Activated T-cell treated with anti-CD3 and anti-CD28 coated beads, Interleukin-2, amount 50 U/mL, for 24 hours (primary cell): ENCODE results near the gene TTLL5.
A peak's percentile ranks its signal among the peaks of the same experiment; 100 is the strongest.

ENCODE experiments used
- DNase-seq: peaks from one replicate; pipeline ENCODE4 v3.0.0-alpha.2; 2020
- H3K27ac Mint-ChIP-seq: 2 replicates; pipeline ENCODE4 v1.8.0; 2020; ENCODE audit warnings: mild to moderate bottlenecking, mixed read lengths
- H3K27me3 Mint-ChIP-seq: 2 replicates; pipeline ENCODE4 v1.8.0; 2020; ENCODE audit warnings: mixed read lengths
- H3K36me3 Mint-ChIP-seq: 2 replicates; pipeline ENCODE4 v1.8.0; 2020; ENCODE audit warnings: low read depth, mixed read lengths
- H3K4me1 Mint-ChIP-seq: 2 replicates; pipeline ENCODE4 v1.8.0; 2020; ENCODE audit warnings: low read depth, mixed read lengths
- H3K4me3 Mint-ChIP-seq: 2 replicates; pipeline ENCODE4 v1.8.0; 2020; ENCODE audit warnings: mild to moderate bottlenecking, moderate library complexity, mixed read lengths
- H3K9me3 Mint-ChIP-seq: 2 replicates; pipeline ENCODE4 v1.8.0; 2020; ENCODE audit warnings: mixed read lengths

Gene TTLL5

GRCh38 chr14:75636100-75636692 is 24.9 kb upstream of the TTLL5 start:
- DNase-seq, result no peak

GRCh38 chr14:75640876-75641275 is 20.2 kb upstream of the TTLL5 start:
- H3K27ac Mint-ChIP-seq, result peak overlapping the region; percentile 5
- H3K4me3 Mint-ChIP-seq, result no peak overlapping the region

More at GRCh38 chr14:75636100-75636692, 24.9 kb upstream of the TTLL5 start:
- Mint-ChIP-seq H3K4me1 (no peaks in the 10 kb centered on the region), H3K9me3 (no peaks in the 10 kb centered on the region), H3K27me3 (no peaks in the 10 kb centered on the region), H3K4me3 (no peak overlapping the region), H3K27ac (no peak overlapping the region), H3K36me3 (peaks cover 14% of the 10 kb centered on the region)

GRCh38 chr14:75643985-75644384 is 17.1 kb upstream of the TTLL5 start:
- DNase-seq, result no peak
- Mint-ChIP-seq H3K27ac (no peak overlapping the region), H3K36me3 (peaks cover 34% of the 10 kb centered on the region), H3K27me3 (no peaks in the 10 kb centered on the region), H3K4me1 (no peaks in the 10 kb centered on the region), H3K9me3 (no peaks in the 10 kb centered on the region), H3K4me3 (no peak overlapping the region)

More at GRCh38 chr14:75640876-75641275, 20.2 kb upstream of the TTLL5 start:
- no peaks in the 10 kb centered on the region for H3K9me3 Mint-ChIP-seq
- no peaks in the 10 kb centered on the region for H3K27me3 Mint-ChIP-seq
- DNase-seq, result no peak
- H3K4me1 Mint-ChIP-seq, result no peaks in the 10 kb centered on the region
- peaks cover 15% of the 10 kb centered on the region for H3K36me3 Mint-ChIP-seq

- Mint-ChIP-seq H3K4me3 (no peak overlapping the region), H3K4me1 (no peaks in the 10 kb centered on the region), H3K27me3 (no peaks in the 10 kb centered on the region), H3K36me3 (peaks cover 41% of the 10 kb centered on the region), H3K27ac (no peak overlapping the region), H3K9me3 (no peaks in the 10 kb centered on the region)
- DNase-seq, result no peak
Observed at GRCh38 chr14:75645056-75645455, 16.0 kb upstream of the TTLL5 start.

- no peak for DNase-seq
- peaks cover 58% of the 10 kb centered on the region for H3K36me3 Mint-ChIP-seq
- no peak overlapping the region for H3K27ac Mint-ChIP-seq
Observed at GRCh38 chr14:75646762-75647161, 14.3 kb upstream of the TTLL5 start.

GRCh38 chr14:75647640-75648039 is 13.4 kb upstream of the TTLL5 start:
- H3K4me3 Mint-ChIP-seq, result no peak overlapping the region
- peaks cover 66% of the 10 kb centered on the region for H3K36me3 Mint-ChIP-seq
- DNase-seq, result no peak
- no peaks in the 10 kb centered on the region for H3K9me3 Mint-ChIP-seq
- no peaks in the 10 kb centered on the region for H3K4me1 Mint-ChIP-seq
- H3K27me3 Mint-ChIP-seq, result no peaks in the 10 kb centered on the region
- H3K27ac Mint-ChIP-seq, result no peak overlapping the region

More at GRCh38 chr14:75646762-75647161, 14.3 kb upstream of the TTLL5 start:
- no peaks in the 10 kb centered on the region for H3K27me3 Mint-ChIP-seq
- H3K9me3 Mint-ChIP-seq, result no peaks in the 10 kb centered on the region
- H3K4me3 Mint-ChIP-seq, result no peak overlapping the region
- no peaks in the 10 kb centered on the region for H3K4me1 Mint-ChIP-seq

- peaks cover 70% of the 10 kb centered on the region for H3K36me3 Mint-ChIP-seq
- no peak for DNase-seq
- H3K9me3 Mint-ChIP-seq, result no peaks in the 10 kb centered on the region
- no peaks in the 10 kb centered on the region for H3K4me1 Mint-ChIP-seq
- H3K4me3 Mint-ChIP-seq, result no peak overlapping the region
- no peak overlapping the region for H3K27ac Mint-ChIP-seq
- no peaks in the 10 kb centered on the region for H3K27me3 Mint-ChIP-seq
Observed at GRCh38 chr14:75648066-75648838, 12.8 kb upstream of the TTLL5 start.

GRCh38 chr14:75649337-75649736 is 11.7 kb upstream of the TTLL5 start:
- Mint-ChIP-seq H3K36me3 (peaks cover 76% of the 10 kb centered on the region), H3K27me3 (no peaks in the 10 kb centered on the region), H3K9me3 (no peaks in the 10 kb centered on the region)

GRCh38 chr14:75649773-75650172 is 11.3 kb upstream of the TTLL5 start:
- H3K36me3 Mint-ChIP-seq, result peaks cover 78% of the 10 kb centered on the region
- H3K4me3 Mint-ChIP-seq, result no peak overlapping the region
- no peak overlapping the region for H3K27ac Mint-ChIP-seq
- DNase-seq, result no peak
- H3K4me1 Mint-ChIP-seq, result peaks cover 6% of the 10 kb centered on the region
- H3K27me3 Mint-ChIP-seq, result no peaks in the 10 kb centered on the region
- no peaks in the 10 kb centered on the region for H3K9me3 Mint-ChIP-seq

More at GRCh38 chr14:75649337-75649736, 11.7 kb upstream of the TTLL5 start:
- Mint-ChIP-seq H3K4me3 (no peak overlapping the region), H3K27ac (no peak overlapping the region), H3K4me1 (peaks cover 6% of the 10 kb centered on the region)
- no peak for DNase-seq

- Mint-ChIP-seq H3K27ac (no peak overlapping the region), H3K9me3 (no peaks in the 10 kb centered on the region), H3K4me3 (no peak overlapping the region), H3K36me3 (peaks cover 85% of the 10 kb centered on the region), H3K27me3 (no peaks in the 10 kb centered on the region), H3K4me1 (peaks cover 6% of the 10 kb centered on the region)
- DNase-seq, result no peak
Observed at GRCh38 chr14:75650253-75651058, 10.6 kb upstream of the TTLL5 start.

GRCh38 chr14:75653563-75653962 is 7.5 kb upstream of the TTLL5 start:
- Mint-ChIP-seq H3K9me3 (no peaks in the 10 kb centered on the region), H3K4me1 (peaks cover 8% of the 10 kb centered on the region), H3K27me3 (no peaks in the 10 kb centered on the region), H3K4me3 (no peak overlapping the region), H3K27ac (no peak overlapping the region), H3K36me3 (peaks cover 75% of the 10 kb centered on the region)
- DNase-seq, result no peak

- H3K27me3 Mint-ChIP-seq, result no peaks in the 10 kb centered on the region
- peaks cover 69% of the 10 kb centered on the region for H3K36me3 Mint-ChIP-seq
- DNase-seq, result peak; percentile 88
- peaks cover 12% of the 10 kb centered on the region for H3K4me1 Mint-ChIP-seq
- no peak overlapping the region for H3K27ac Mint-ChIP-seq
- H3K9me3 Mint-ChIP-seq, result no peaks in the 10 kb centered on the region
- H3K4me3 Mint-ChIP-seq, result no peak overlapping the region
Observed at GRCh38 chr14:75654127-75654732, 6.8 kb upstream of the TTLL5 start.

- Mint-ChIP-seq H3K27me3 (no peaks in the 10 kb centered on the region), H3K9me3 (no peaks in the 10 kb centered on the region), H3K4me1 (peaks cover 19% of the 10 kb centered on the region), H3K36me3 (peaks cover 59% of the 10 kb centered on the region), H3K27ac (no peak overlapping the region), H3K4me3 (no peak overlapping the region)
- DNase-seq, result no peak
Observed at GRCh38 chr14:75655235-75655634, 5.8 kb upstream of the TTLL5 start.

GRCh38 chr14:75657331-75657730 is 3.7 kb upstream of the TTLL5 start:
- Mint-ChIP-seq H3K9me3 (no peaks in the 10 kb centered on the region), H3K36me3 (peaks cover 50% of the 10 kb centered on the region), H3K27me3 (no peaks in the 10 kb centered on the region), H3K4me3 (no peak overlapping the region), H3K4me1 (peaks cover 30% of the 10 kb centered on the region), H3K27ac (peak overlapping the region; percentile 51)
- DNase-seq, result no peak
